Right lobe of liver (tissue), 6 donors: ENCODE results near the gene BCO1. TPM values are rescaled to one million over a fixed set of nuclear protein-coding genes. Genes with fewer than 3 reads are reported as not detected.

ENCODE experiments used
- ATAC-seq, 4 donors: fragments of 200-7000 bp; cut with Tn5 transposase; one replicate each; pipeline ENCODE4 v1.9.1; 2020; ENCODE audit warnings: mild to moderate bottlenecking in 4 of 4, moderate library complexity in 4 of 4
- DNase-seq, 3 donors: peaks; one replicate each; pipeline ENCODE4 v3.0.0-alpha.2; 2020
- H3K27ac ChIP-seq, 3 donors: fragments of 200-600 bp; one replicate each; pipeline ENCODE4 v1.8.0; 2022
- H3K27me3 ChIP-seq, 2 donors: fragments of 200-600 bp; one replicate each; pipeline ENCODE4 v1.8.0; 2022
- H3K36me3 ChIP-seq, 4 donors: fragments of 200-600 bp; sonication (generic) in 1 of 4; one replicate each; pipeline versions ENCODE4 v1.5.1 to v1.8.0; 2017 to 2022; ENCODE audit warnings: control low read depth in 1 of 4
- H3K4me1 ChIP-seq, 4 donors: fragments of 200-600 bp; sonication (generic) in 1 of 4; one replicate each; pipeline versions ENCODE4 v1.5.1 to v1.8.0; 2017 to 2022; ENCODE audit warnings: control low read depth in 1 of 4
- H3K4me3 ChIP-seq, 3 donors: fragments of 200-600 bp; one replicate each; pipeline ENCODE4 v1.8.0; 2022
- H3K9me3 ChIP-seq, 4 donors: fragments of 200-600 bp; sonication (generic) in 1 of 4; one replicate each; pipeline versions ENCODE4 v1.5.1 to v1.8.0; 2017 to 2022; ENCODE audit warnings: control low read depth in 1 of 4
- POLR2A ChIP-seq: fragments of 450-650 bp; IDR thresholded peaks from one replicate; pipeline ENCODE4 v1.6.1; 2017; ENCODE audit warnings: antibody characterized with exemption, mild to moderate bottlenecking
- WGBS: methylation state at CpG from one replicate; pipeline ENCODE4 v1.1.6; 2018; ENCODE audit warnings: low coverage, low lambda C conversion rate; ENCODE audit not compliant: insufficient coverage; ENCODE audit errors: missing lambda C conversion rate; 5-methylcytosine and 5-hydroxymethylcytosine counted together
- intact Hi-C, 2 donors: fragments of 100-400 bp; cut with DNase I; formaldehyde crosslinking; loops; one replicate each; pipeline versions ENCODE4 v1.11.2 to v1.14.1; 2022
- long read RNA-seq: library from polyadenylated mRNA; unstranded; transcript quantifications from one replicate; pipeline ENCODE4 v2.0.0, GENCODE V29; 2019
- total RNA-seq, 6 experiments: library from RNA; depleted of rRNA in 2 of 6; stranded (reverse); fragments of >200 nt in 2 of 6; fragmentation: NEBNext Ultra II Directional in 3 of 6; extraction: Animal tissue kit (Norgen Biotek cat#: 25700) in 3 of 6; gene quantifications; one replicate each; pipeline versions ENCODE4 v1.1.0 to v1.2.4, GENCODE V29; 2016 to 2023
- TF ChIP-seq, protein P1 (sequence below), 4 donors: fragments of 200-600 bp in 3 of 4; fragments of 450-650 bp in 1 of 4; IDR thresholded peaks; one replicate each; pipeline versions ENCODE4 v1.5.1 to v1.8.0; 2016 to 2022; ENCODE audit warnings: antibody characterized with exemption in 4 of 4, mild to moderate bottlenecking in 2 of 4
- donor health status: DM: no; HTN: yes; CAD: no.
- donor health status: DM: no; HTN: no; CAD: no.
- donor health status: DM: no; HTN: no; CAD: no.
- donor health status: DM: no; HTN: yes; CAD: no.
- donor health status: DM: no; HTN: yes; CAD: no.

The BCO1 gene, protein sequence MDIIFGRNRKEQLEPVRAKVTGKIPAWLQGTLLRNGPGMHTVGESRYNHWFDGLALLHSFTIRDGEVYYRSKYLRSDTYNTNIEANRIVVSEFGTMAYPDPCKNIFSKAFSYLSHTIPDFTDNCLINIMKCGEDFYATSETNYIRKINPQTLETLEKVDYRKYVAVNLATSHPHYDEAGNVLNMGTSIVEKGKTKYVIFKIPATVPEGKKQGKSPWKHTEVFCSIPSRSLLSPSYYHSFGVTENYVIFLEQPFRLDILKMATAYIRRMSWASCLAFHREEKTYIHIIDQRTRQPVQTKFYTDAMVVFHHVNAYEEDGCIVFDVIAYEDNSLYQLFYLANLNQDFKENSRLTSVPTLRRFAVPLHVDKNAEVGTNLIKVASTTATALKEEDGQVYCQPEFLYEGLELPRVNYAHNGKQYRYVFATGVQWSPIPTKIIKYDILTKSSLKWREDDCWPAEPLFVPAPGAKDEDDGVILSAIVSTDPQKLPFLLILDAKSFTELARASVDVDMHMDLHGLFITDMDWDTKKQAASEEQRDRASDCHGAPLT
- total RNA-seq: under 1 TPM in 5 of 6 experiments, not detected in 1; 0.11 to 0.55 (median 0.31) TPM
- long read RNA-seq: 0 reads

- Histone ChIP-seq H3K4me1 (peaks cover 0 to 12% (median 0%) of the 10 kb centered on the region in 4 donors), H3K27ac (peak within 1 kb of the TSS; percentile 38 to 68 (median 43)), H3K27me3 (no peaks in the 10 kb centered on the region), H3K36me3 (no peaks in the 10 kb centered on the region), H3K4me3 (peak within 1 kb of the TSS; percentile 8 to 28 (median 24)), H3K9me3 (no peaks in the 10 kb centered on the region)
- ATAC-seq (peak; percentile 68 to 80 (median 76)), DNase-seq (peak in 2 of 3 donors; percentile 35 to 64)
- 3% methylated on average over 10 of the region's 10 CpGs for WGBS
- TF ChIP-seq, protein P1, sequence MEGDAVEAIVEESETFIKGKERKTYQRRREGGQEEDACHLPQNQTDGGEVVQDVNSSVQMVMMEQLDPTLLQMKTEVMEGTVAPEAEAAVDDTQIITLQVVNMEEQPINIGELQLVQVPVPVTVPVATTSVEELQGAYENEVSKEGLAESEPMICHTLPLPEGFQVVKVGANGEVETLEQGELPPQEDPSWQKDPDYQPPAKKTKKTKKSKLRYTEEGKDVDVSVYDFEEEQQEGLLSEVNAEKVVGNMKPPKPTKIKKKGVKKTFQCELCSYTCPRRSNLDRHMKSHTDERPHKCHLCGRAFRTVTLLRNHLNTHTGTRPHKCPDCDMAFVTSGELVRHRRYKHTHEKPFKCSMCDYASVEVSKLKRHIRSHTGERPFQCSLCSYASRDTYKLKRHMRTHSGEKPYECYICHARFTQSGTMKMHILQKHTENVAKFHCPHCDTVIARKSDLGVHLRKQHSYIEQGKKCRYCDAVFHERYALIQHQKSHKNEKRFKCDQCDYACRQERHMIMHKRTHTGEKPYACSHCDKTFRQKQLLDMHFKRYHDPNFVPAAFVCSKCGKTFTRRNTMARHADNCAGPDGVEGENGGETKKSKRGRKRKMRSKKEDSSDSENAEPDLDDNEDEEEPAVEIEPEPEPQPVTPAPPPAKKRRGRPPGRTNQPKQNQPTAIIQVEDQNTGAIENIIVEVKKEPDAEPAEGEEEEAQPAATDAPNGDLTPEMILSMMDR (IDR thresholded peaks at IDR 0.05): no peak
- TF ChIP-seq POLR2A: no peak
- intact Hi-C loops: no loop called here
Observed at GRCh38 chr16:81238296-81239011, at the start of gene BCO1. BCO1 (plus strand) TSS chr16:81238689; CDS start chr16:81238909, 220 bp downstream.

- Histone ChIP-seq H3K4me3 (no peak overlapping the region), H3K27ac (no peak overlapping the region), H3K27me3 (no peaks in the 10 kb centered on the region), H3K9me3 (no peaks in the 10 kb centered on the region), H3K36me3 (no peaks in the 10 kb centered on the region), H3K4me1 (no peaks in the 10 kb centered on the region)
- ATAC-seq: peak in 2 of 4 donors; percentile 57 to 63
- WGBS: 84% methylated on average over 9 of the region's 15 CpGs
- DNase-seq: peak in 1 of 3 donors; percentile 60
- intact Hi-C loops: no loop called here
- TF ChIP-seq POLR2A: no peak
- TF ChIP-seq, protein P1 (IDR thresholded peaks at IDR 0.05): no peak
Observed at GRCh38 chr16:81189100-81189664, 49.3 kb upstream of the BCO1 start.

GRCh38 chr16:81190667-81191066 lies 47.8 kb upstream of the BCO1 start:
- Histone ChIP-seq H3K36me3 (no peaks in the 10 kb centered on the region), H3K27ac (no peak overlapping the region), H3K27me3 (no peaks in the 10 kb centered on the region), H3K9me3 (no peaks in the 10 kb centered on the region), H3K4me1 (no peaks in the 10 kb centered on the region), H3K4me3 (no peak overlapping the region)
- 52% methylated on average over 3 of the region's 3 CpGs for WGBS
- ATAC-seq (no peak), DNase-seq (no peak)
- intact Hi-C loops: loop anchor here in 1 of 2 donors (10.0 kb wide), 1 partner anchor 156 kb away; the partner anchor contains the start of gene ATMIN
- no peak for TF ChIP-seq POLR2A
- TF ChIP-seq, protein P1 (IDR thresholded peaks at IDR 0.05): no peak

GRCh38 chr16:81195885-81196534 lies 42.5 kb upstream of the BCO1 start:
- H3K27ac ChIP-seq: no peak overlapping the region
- DNase-seq (no peak), ATAC-seq (no peak)
- peaks cover 0 to 4% (median 0%) of the 10 kb centered on the region in 4 donors for H3K4me1 ChIP-seq
- intact Hi-C loops: loop anchor here in 1 of 2 donors (10.0 kb wide), 1 partner anchor 161 kb away; the partner anchor contains the start of gene ATMIN
- H3K9me3 ChIP-seq: no peaks in the 10 kb centered on the region
- no peaks in the 10 kb centered on the region for H3K27me3 ChIP-seq
- H3K4me3 ChIP-seq: no peak overlapping the region
- no peaks in the 10 kb centered on the region for H3K36me3 ChIP-seq
- 71% methylated on average over 11 of the region's 13 CpGs for WGBS
- TF ChIP-seq POLR2A: no peak
- TF ChIP-seq, protein P1 (IDR thresholded peaks at IDR 0.05): no peak
